ENCODE results near the gene LONP2. TPM values are rescaled to one million over a fixed set of nuclear protein-coding genes. Genes with fewer than 3 reads are reported as not detected.

Gene LONP2
- total and polyA plus RNA-seq, 2 experiments from 2014 or later: 12.4 to 25.2 TPM

- TF ChIP-seq ZNF462 (CRISPR knock-in tag; IDR thresholded peaks at IDR 0.05) (no peak), STAT1 (IDR thresholded peaks at IDR 0.05; ENCODE audit: unreplicated experiment) (no peak)
Measured at GRCh38 chr16:48308535-48308934, 64.4 kb downstream of the LONP2 start (continued).

GRCh38 chr16:48310908-48311641, 67.0 kb downstream of the LONP2 start:
- H3K27me3 Mint-ChIP-seq (ENCODE audit: insufficient read depth, low read depth, poor library complexity): no peaks in the 10 kb centered on the region
- no peak overlapping the region for H3K4me3 Mint-ChIP-seq
- H3K36me3 Mint-ChIP-seq (ENCODE audit: low read depth): peaks cover 77% of the 10 kb centered on the region
- Histone ChIP-seq H3K36me3 (ENCODE audit: insufficient read depth) (no peaks in the 10 kb centered on the region), H3K27ac (ENCODE audit: low read depth) (no peak overlapping the region), H3K27me3 (ENCODE audit: insufficient read depth) (no peaks in the 10 kb centered on the region), H3F3A (replicated peaks; ENCODE audit: low read depth) (no peaks in the 10 kb centered on the region), H3K4me1 (ENCODE audit: insufficient read depth) (no peaks in the 10 kb centered on the region; the same call in 1 of the 2 replicates), H3K9me2 (ENCODE audit: insufficient read depth) (no peaks in the 10 kb centered on the region; the same call in 1 of the 2 replicates), H2AFZ (no peak overlapping the region), H3K4me3 (no peak overlapping the region), H3K79me2 (replicated peaks; ENCODE audit: insufficient read depth) (no peaks in the 10 kb centered on the region), H4K20me1 (replicated peaks; ENCODE audit: insufficient read depth) (no peaks in the 10 kb centered on the region), H3K4me2 (no peak overlapping the region)
- no peak for ATAC-seq
- peaks cover 2% of the 10 kb centered on the region for H3K4me1 Mint-ChIP-seq
- no peak overlapping the region for H3K27ac Mint-ChIP-seq
- no peak for DNase-seq (ENCODE audit: low spot score)
- TF ChIP-seq ZNF331 (CRISPR knock-in tag; IDR thresholded peaks at IDR 0.05; ENCODE audit: low read depth) (no peak), ZNF462 (CRISPR knock-in tag; IDR thresholded peaks at IDR 0.05) (no peak), EZH2phosphoT487 (IDR thresholded peaks at IDR 0.05; ENCODE audit: unreplicated experiment) (no peak), CREB1 (CRISPR knock-in tag; IDR thresholded peaks at IDR 0.05; ENCODE audit: low read depth) (no peak)
- H3K9me3 Mint-ChIP-seq: peaks cover 17% of the 10 kb centered on the region

Measured in GM23338 (cell line).